Measurements from ENCODE around the gene DGUOK.

The DGUOK gene

DNA sequence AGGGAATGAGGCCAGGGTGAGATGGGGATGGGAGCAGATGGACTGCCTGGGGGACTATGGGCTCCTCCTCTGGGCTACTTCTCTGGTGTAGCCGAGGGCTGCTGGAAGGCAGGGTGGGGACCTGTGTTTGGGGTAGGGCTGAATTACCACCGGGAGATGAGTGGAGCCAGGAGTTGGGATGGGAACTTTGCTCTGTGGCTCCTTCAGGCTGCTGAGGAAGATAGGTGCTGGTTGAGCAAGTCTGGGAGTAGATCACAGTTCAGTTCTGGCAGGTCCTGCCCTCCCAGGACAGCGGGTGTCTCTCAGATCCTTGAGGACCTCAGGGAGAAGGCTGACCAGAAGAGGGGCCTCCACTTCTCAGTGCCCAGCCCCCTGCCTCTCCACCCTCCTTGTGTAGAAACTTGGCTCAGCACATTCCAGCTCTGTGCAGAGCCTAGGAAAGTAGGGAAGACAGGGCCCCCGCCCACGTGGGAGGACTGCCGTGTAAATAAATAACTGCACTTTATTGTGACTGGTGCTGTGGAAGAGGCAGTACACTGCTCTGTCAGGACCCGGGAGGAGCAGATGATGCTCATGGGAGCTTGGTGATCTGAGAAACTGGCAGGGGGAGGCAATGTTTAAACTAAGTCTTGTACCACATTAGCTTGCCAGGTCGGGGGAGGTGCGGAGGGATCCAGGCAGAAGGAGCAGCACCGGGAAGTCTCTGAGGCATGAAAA lies 73.4 kb downstream of the DGUOK start:
- DNase-seq (ENCODE audit: low spot score): no peak

DNA sequence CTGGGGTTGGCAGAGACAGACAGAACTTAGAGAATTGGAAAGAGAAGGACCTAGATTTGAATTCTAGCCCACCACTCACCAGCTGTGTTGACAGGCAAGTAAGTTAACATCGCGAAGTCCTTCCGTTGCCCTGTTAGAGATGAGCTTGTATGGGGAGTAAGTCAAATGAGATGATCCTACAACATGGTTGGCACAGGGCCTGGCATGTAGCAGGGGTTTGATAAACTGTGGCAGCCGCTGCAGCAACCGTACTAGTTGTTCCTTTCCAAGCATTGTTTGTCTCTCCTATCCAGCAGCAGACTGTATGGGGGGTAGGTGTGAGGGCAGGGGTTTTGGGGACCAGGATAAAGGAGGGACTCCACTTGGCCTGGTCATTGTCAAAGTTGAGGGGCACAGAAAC lies 74.0 kb downstream of the DGUOK start:
- DNase-seq (ENCODE audit: low spot score): no peak

GRCh38 chr2:74001121-74001520 lies 74.4 kb downstream of the DGUOK start:
- DNase-seq (ENCODE audit: low spot score): no peak

DNA sequence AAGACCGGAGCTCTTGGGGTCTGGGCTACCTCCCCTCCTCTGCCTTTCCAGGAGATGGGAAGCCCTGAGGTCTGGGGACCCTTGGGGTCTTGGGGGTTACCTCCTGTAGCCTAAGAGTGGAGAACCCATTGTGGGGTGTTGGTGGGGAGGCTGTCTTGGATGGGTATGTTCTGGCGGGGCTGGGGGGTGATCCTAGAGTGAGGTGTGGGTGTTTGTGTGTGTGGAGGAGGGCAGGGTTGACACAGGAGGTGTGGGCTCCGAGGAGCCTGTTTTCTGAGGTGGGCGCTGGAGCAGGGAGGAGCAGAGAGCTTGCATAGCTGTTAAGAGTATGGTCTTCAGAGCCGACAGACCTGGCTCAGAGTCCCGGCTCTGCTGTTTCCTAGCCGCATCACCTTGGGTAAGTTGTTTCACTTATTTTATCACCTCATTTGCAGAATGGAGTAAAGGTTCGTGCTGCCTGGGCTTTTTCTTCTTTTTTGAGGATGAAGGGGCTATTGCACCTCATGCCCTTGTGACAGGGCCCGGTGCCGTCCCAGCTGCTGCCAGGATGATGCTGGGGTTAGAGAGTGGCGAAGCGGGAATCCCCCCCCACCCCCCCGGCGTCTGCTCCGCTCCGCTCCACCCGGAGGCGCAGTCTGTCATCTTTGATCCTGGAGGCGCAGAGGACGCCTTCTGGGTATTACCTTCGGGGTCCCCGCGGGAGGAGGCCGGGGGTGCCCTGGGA lies 75.3 kb downstream of the DGUOK start:
- no peak for DNase-seq (ENCODE audit: low spot score)

GRCh38 chr2:74002505-74003421 lies 76.1 kb downstream of the DGUOK start:
- DNase-seq (ENCODE audit: low spot score): peak; percentile 74

DNA sequence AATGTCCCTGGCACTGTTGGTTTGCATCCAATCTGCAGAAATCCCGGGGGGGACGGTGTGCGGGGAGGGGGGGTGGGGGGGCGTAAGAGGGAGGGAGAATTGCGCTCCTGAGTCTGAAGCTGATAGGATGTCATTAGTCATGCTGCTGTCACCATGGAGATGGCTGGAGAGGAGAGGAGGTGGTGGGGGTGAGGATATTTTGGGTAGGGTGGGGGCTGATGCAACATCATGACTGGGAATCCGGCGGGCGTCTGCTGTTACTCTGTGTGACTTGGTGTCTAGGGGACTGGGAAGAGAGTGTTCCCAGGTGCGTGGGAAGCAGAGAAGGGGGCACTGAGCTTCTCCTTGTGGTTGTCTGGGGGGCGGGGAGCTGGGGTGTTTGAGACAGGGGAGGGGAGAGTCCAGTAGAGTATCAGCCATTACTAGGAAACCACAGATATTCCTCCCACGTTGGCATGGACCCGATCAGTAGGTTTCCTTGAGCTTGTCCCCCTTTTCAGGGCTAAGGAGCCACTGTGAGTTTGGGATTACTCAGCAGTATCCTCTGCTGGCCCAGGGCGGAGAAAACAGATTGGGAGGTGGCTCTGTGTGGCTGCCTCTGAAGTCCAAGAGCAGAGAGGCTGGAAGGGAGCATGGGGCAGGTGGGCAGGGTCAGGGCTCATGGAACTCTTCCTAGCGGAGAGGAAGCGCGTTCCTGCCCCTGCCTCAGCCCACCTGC lies 77.0 kb downstream of the DGUOK start:
- DNase-seq (ENCODE audit: low spot score): no peak

DNA sequence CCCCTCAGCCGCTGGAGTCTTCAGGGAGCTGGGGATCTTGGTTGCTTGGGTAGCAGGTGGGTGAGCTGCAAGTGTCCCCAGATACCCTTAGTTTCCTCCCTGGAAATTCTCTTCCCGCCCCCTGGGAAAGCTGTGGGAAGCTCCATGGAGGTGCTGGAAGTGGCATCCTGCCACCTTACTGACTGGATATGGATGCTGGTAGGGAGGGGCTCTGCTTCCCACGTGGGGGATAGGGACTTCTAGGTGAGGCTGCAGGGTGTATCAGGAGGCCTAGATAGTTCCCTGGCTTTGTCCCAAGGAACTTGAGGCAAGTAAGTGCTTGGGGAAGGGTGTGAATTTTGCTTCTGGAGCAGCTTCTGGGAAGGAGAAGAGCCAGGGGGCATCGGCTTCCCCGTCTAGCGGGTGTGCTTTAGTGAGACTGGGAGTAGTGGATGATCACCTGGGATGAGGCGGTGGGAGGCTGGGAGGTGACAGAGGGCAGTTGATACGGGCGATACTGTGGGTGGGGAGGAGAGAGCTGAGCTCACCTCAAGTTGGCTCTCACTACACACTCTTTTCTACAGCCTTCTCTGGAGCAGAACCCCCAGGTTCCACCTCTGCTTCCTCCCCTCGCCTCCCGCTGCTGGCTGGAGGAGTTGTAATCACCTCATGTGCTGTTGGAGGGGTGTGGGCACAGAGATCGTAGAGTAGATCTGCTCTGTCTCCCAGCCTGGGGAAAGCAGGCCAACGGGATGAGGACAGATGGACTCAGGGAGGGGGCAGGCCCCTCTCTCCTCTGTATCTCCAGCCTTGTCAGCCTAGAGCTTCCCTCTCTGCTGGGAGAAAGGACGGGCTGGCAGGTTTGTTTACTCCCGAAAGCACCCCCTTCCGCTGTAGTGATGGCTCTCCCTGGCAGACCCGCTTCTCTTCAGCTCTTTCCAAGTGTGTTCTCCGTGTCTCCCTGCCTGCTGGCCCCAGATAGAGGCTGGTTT lies 77.8 kb downstream of the DGUOK start:
- no peak for DNase-seq (ENCODE audit: low spot score)

- no peak for DNase-seq (ENCODE audit: low spot score)
Measured at GRCh38 chr2:74005786-74006185, 79.1 kb downstream of the DGUOK start.

DNA sequence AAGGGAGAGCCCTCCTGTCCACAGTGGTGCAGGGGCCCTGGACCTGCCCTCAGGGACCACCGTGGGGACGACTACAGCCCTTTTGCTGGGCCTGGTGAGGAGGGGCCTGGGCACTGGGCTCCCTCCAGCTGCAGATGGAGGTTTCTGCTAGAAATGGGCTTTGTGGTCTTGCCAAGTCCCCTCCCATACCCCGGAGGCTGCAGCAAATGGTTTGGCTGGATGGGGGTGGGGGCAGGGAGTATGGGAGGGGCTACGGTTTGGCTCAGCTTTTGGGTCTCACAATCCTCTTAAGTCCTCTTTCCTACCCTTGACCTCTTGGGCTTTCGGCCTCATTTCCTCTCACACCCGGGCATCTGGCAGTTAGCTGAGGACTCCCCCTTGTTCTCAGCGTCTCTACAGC lies 79.8 kb downstream of the DGUOK start:
- no peak for DNase-seq (ENCODE audit: low spot score)

GRCh38 chr2:74007121-74007520 lies 80.4 kb downstream of the DGUOK start:
- no peak for DNase-seq (ENCODE audit: low spot score)

GRCh38 chr2:74007711-74008110 lies 81.0 kb downstream of the DGUOK start:
- no peak for DNase-seq (ENCODE audit: low spot score)

Measured in CD4-positive, alpha-beta T cell treated with Interleukin-2 at 100 ng/mL for 4 hours (primary cell).